A673 (cell line): ENCODE measurements around the gene ZNF830.

Experiments
- EZH2 ChIP-seq: fragments of 200-600 bp; sonication (generic); IDR thresholded peaks from 2 replicates; pipeline ENCODE4 v1.6.1; 2017; ENCODE audit warnings: borderline replicate concordance, low read depth, mild to moderate bottlenecking, mixed read lengths, antibody characterized with exemption, low read length; ENCODE audit not compliant: poor library complexity, severe bottlenecking
- TF ChIP-seq, protein P1 (sequence below): fragments of 300-800, 200-600 bp; sonication (generic); conservative IDR thresholded peaks from 2 replicates; pipeline ENCODE4 v1.5.1; 2017; ENCODE audit warnings: low read depth, mild to moderate bottlenecking, antibody characterized with exemption, low read length, moderate library complexity, mixed read lengths

DNA sequence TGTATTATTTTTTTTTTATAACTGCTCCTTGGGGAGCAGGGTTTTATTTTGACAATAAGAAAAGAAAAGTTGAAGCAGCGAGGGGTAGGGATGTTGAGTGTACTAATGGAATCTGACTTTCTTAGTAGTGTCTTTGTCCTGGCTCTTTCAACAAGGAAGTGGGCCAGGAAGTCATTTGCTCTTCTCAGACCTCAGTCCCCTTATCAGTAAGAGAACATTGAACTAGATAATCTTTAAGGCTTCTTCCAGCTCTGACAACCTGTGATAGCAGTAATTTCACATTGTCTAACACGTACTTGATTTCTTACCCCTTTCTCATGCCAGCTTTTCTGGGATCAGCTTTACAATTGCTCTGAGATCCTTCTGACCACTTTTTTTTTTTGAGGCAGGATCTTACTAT is 27.3 kb downstream of the ZNF830 start:
- TF ChIP-seq, protein P1, sequence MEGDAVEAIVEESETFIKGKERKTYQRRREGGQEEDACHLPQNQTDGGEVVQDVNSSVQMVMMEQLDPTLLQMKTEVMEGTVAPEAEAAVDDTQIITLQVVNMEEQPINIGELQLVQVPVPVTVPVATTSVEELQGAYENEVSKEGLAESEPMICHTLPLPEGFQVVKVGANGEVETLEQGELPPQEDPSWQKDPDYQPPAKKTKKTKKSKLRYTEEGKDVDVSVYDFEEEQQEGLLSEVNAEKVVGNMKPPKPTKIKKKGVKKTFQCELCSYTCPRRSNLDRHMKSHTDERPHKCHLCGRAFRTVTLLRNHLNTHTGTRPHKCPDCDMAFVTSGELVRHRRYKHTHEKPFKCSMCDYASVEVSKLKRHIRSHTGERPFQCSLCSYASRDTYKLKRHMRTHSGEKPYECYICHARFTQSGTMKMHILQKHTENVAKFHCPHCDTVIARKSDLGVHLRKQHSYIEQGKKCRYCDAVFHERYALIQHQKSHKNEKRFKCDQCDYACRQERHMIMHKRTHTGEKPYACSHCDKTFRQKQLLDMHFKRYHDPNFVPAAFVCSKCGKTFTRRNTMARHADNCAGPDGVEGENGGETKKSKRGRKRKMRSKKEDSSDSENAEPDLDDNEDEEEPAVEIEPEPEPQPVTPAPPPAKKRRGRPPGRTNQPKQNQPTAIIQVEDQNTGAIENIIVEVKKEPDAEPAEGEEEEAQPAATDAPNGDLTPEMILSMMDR: no peak
- no peak for TF ChIP-seq EZH2
